LHCN-M2 (cell line): Measurements from ENCODE around the gene CHTF18. TPM values are rescaled to one million over a fixed set of nuclear protein-coding genes. Genes with fewer than 3 reads are reported as not detected.
"Not testable (repeated sequence)": the region's sequence is repeated elsewhere in the genome, so short reads cannot be mapped to it uniquely, and the experiment has no call there.

Experiments
- DNase-seq: peaks from one replicate; pipeline ENCODE4 v3.0.0-alpha.2; 2012; ENCODE audit warnings: low read depth
- total RNA-seq: library from RNA; depleted of rRNA; stranded (reverse); fragments of >200 nt; gene quantifications from 2 replicates; pipeline ENCODE4 v1.2.3, GENCODE V29; 2014

The CHTF18 gene
- total RNA-seq, 1 experiment from 2014 or later: 39.2 TPM

GRCh38 chr16:804193-805048 lies 16.0 kb downstream of the CHTF18 start:
- DNase-seq: no peak

GRCh38 chr16:805474-805873 lies 17.1 kb downstream of the CHTF18 start:
- no peak for DNase-seq

- peak; percentile 91 for DNase-seq
Observed at GRCh38 chr16:807347-808084, 19.1 kb downstream of the CHTF18 start.

GRCh38 chr16:808085-808386 lies 19.6 kb downstream of the CHTF18 start:
- no peak for DNase-seq

GRCh38 chr16:813204-813915 lies 24.9 kb downstream of the CHTF18 start:
- peak; percentile 36 for DNase-seq

GRCh38 chr16:813916-814412 lies 25.5 kb downstream of the CHTF18 start:
- no peak for DNase-seq

- DNase-seq: peak; percentile 96
Observed at GRCh38 chr16:814974-815373, 26.6 kb downstream of the CHTF18 start.

- DNase-seq: no peak
Observed at GRCh38 chr16:815861-816260, 27.4 kb downstream of the CHTF18 start.

- DNase-seq: no peak
Observed at GRCh38 chr16:817001-817906, 28.8 kb downstream of the CHTF18 start.

GRCh38 chr16:818132-818531 lies 29.7 kb downstream of the CHTF18 start:
- no peak for DNase-seq

GRCh38 chr16:818592-818991 lies 30.2 kb downstream of the CHTF18 start:
- DNase-seq: no peak

GRCh38 chr16:819336-820043 lies 31.1 kb downstream of the CHTF18 start:
- DNase-seq: no peak

GRCh38 chr16:820044-820408 lies 31.6 kb downstream of the CHTF18 start:
- DNase-seq: not testable (repeated sequence)

- DNase-seq: no peak
Observed at GRCh38 chr16:820748-821147, 32.3 kb downstream of the CHTF18 start.

- DNase-seq: no peak
Observed at GRCh38 chr16:821751-822150, 33.3 kb downstream of the CHTF18 start.

- DNase-seq: no peak
Observed at GRCh38 chr16:822174-822908, 33.9 kb downstream of the CHTF18 start.

GRCh38 chr16:822909-823297 lies 34.5 kb downstream of the CHTF18 start:
- no peak for DNase-seq

- DNase-seq: no peak
Observed at GRCh38 chr16:824194-824593, 35.8 kb downstream of the CHTF18 start.

- DNase-seq: no peak
Observed at GRCh38 chr16:824601-825000, 36.2 kb downstream of the CHTF18 start.
